ENCODE results near the gene TNXB.
"Not testable (repeated sequence)": the region's sequence is repeated elsewhere in the genome, so short reads cannot be mapped to it uniquely, and the experiment has no call there.

TNXB gene

DNA sequence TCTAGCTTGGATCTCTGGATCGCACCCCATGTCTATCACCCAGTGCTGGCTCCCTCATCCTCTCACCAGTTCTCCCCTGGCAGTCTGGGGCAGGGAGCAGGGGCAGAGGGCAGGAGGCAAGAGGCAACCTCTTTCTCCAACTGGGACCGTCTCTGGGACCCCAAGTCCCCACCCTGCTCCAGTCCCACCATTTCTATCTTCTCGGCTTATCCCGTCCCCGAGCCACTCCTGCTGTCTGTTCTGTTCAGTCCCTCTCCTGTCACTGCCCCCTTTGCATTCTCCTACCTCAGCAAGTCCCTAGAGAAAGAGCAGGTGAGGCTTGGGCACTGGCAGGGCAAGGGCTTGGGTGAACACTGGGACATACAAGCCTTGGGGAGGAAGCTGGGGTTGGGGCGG lies 625 bp upstream of the TNXB start:
- no peak for DNase-seq

DNA sequence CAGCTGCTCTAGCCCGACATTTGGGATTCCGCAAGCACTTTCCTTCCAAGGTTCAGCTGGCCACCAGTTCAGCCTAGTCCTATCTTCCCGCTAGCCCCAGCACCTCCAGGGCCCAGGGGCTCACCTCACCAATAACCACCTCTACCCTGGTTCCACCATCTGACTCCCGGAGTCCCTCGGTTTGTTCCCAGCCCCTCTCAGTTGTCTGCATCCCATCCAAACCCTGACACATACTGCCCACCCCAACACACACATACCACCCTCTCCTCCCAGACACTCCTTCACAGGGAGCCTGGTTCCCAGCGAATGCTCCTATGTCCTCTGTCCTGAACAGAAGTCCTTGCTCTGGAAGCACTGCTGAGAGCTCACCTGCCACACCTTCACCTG lies 418 bp downstream of the TNXB start:
- no peak for DNase-seq

DNA sequence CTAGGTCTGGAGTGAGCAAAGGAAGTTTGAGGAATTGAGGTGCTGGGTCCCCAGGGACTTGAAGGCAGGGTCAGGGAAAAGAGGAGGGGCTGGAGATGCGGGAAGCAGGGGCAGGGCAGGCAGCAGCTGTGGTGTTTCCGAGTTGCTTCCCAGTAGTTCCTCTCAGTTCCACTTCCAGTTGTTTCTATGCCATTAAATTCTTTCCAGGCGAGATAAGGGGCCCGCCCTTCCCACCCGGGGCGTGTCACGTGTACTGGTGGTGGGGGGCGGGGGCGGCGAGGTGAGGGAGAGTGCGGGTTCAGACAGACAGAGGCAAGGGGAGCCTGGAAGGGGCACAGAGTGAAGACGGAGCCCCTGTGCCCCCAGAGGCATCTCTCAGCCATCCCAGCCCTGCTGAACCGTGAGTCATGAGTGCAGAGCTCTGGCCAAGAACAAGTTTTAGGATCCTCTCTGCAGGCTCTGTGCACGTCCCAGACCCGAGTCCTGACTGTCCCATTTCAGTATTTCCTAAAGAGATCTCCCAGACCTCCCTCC lies 977 bp downstream of the TNXB start:
- DNase-seq: no peak

GRCh38 chr6:32107406-32107805 lies 1.7 kb downstream of the TNXB start:
- no peak for DNase-seq

GRCh38 chr6:32105433-32105832 lies 3.7 kb downstream of the TNXB start:
- no peak for DNase-seq

GRCh38 chr6:32102255-32102654 lies 6.9 kb downstream of the TNXB start:
- DNase-seq: no peak

- DNase-seq: not testable (repeated sequence)
Observed at GRCh38 chr6:32100251-32100650, 8.9 kb downstream of the TNXB start.

DNA sequence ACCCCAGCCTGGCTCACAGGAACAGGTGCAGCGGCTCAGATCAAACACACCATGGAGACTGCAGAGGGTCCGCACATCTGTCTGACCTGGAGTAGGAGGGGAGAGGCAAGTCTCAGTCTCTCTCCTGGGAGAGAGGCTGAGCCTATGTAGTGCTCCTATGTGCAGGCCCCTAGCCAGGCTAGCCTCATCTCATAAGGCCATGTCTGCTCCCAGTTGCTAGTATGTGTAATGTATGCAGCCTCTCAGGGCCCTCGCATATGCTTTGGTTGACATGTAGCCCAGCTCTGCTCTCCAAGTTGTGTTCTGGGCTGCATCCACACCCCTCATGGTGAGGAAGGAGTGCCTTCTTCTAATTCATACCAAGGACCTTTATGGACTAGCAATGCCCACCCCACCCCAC lies 11.8 kb downstream of the TNXB start:
- no peak for DNase-seq

GRCh38 chr6:32096394-32097258 lies 12.5 kb downstream of the TNXB start:
- DNase-seq: no peak

DNA sequence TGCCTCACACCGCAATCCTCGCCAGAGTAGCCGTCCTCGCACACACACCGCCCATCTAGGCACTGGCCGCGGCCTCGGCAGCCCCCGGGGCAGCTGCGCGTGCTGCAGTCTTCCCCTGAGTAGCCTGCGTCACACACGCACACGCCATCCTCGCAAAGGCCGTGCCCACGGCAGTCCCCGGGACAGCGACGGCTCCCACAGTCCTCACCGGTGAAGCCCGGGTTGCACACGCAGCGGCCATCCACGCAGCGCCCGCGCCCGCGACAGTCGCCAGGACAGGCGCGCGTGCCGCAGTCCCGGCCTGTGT lies 13.1 kb downstream of the TNXB start:
- no peak for DNase-seq

GRCh38 chr6:32095338-32096086 lies 13.6 kb downstream of the TNXB start:
- DNase-seq: no peak

DNA sequence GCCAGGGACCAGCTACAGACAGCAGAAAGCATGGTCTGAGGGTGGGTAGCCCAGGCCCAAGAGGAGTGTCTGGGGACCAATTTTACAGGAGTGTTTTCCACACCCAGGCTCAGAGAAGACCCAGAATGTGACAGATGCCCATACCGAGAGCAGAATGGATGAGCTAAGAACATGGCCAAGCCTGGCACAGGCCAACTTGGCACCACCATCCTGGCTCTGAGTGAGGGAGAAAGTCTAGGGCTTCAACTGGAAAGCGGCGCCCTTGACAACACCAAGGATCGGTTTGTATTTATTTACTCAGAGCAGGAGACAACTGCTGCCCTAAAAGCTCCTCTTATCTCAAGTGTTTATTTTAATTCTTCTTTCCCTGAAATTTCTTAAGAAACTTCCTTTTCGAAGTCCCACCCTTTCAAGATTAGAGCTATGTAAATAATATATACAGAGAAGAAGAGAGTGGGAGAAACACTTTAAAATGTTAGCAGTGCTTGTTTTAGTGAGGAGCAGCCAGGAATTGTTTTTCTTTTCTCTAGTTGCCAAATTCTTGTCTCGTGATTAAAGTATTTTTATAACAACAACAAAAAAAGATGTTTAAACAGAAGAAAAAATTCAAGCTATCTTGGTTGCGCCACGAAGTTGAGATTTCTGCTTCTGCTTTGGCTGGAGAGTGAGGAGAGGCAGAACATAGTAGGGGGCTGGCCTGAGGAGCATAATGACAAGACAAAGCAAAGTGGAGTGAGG lies 16.2 kb downstream of the TNXB start:
- DNase-seq: no peak

- DNase-seq: no peak
Observed at GRCh38 chr6:32089082-32089828, 19.9 kb downstream of the TNXB start.

- DNase-seq: no peak
Observed at GRCh38 chr6:32088487-32089049, 20.6 kb downstream of the TNXB start.

- peak; percentile 70 for DNase-seq
Observed at GRCh38 chr6:32087574-32088486, 21.3 kb downstream of the TNXB start.

DNA sequence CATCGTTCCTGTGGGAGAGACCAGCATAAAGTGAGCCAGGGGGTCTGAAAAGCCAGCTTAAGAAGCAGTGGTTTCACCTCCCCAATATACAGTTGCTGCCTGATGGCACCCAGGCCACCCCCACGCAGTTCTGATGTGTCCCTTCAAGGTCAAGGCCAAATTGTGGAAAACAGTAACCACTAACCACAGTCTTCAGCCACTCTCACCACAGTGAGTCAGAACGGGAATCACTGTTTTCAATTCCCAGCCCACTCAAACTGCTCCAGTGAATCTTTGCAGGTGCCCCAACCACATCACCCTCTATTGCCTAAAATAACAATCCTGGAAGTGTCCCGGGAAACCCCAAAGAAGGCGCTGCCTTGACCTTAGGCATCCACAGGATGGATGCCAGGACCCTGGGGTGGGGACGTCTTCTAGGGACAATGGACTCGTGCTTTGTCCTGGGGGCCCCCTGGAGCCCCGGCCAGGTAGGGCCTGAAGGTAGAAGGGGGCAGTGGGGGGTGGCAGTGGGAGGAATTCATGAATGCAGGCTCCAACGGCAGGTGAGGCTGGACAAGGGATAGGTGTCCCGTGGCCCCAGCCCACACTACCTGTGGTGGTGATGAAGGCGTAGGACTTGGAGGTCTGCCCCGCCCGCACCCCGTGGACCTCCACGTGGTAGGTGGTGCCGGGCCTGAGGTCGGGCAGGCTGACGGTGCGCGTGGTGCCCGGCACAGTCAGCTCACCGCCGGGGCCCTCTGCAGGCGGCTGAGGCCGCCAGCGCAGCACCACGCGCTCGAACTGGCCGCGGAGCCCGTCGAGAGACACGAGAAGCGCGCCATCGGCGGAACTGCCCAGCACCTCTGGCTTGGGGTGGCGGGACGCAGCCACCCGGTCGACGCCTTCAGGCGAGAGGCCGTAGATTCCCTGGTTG lies 22.2 kb downstream of the TNXB start:
- peak; percentile 15 for DNase-seq

GRCh38 chr6:32085759-32086459 lies 23.2 kb downstream of the TNXB start:
- no peak for DNase-seq

GRCh38 chr6:32084780-32085179 lies 24.4 kb downstream of the TNXB start:
- DNase-seq: no peak

Measured in activated naive CD4-positive, alpha-beta T cell treated with Interleukin-2 at 50 U/mL for 16 hours (primary cell).